A549 (cell line): ENCODE results near the gene WDR62. TPM values are rescaled to one million over a fixed set of nuclear protein-coding genes. Genes with fewer than 3 reads are reported as not detected.

Source experiments
- CBX2 ChIP-seq: fragments of 200-600 bp; sonication (generic); IDR thresholded peaks from 2 replicates; pipeline ENCODE4 v1.6.1; 2016; ENCODE audit warnings: low read depth, mild to moderate bottlenecking, borderline replicate concordance
- CHD2 ChIP-seq: fragments of 150-350 bp; IDR thresholded peaks from 2 replicates; pipeline ENCODE4 v1.6.1; 2014; ENCODE audit warnings: low read length; ENCODE audit not compliant: partially characterized antibody
- CHD4 ChIP-seq: fragments of 200-600 bp; sonication (generic); IDR thresholded peaks from 2 replicates; pipeline ENCODE4 v1.6.1; 2016; ENCODE audit warnings: antibody characterized with exemption, mild to moderate bottlenecking, borderline replicate concordance
- CTCF ChIP-seq: fragments of >200 bp; sonication (Bioruptor Twin); formaldehyde crosslinking; IDR thresholded peaks from 3 replicates; pipeline ENCODE4 v1.5.1; 2016
- E2F6 ChIP-seq: IDR thresholded peaks from 2 replicates; pipeline ENCODE4 v1.6.1; 2012; ENCODE audit warnings: low read depth, borderline replicate concordance
- EHF ChIP-seq: fragments of 250-450 bp; sonication (Bioruptor Pico); IDR thresholded peaks from 2 replicates; pipeline ENCODE4 v1.5.0; 2020; ENCODE audit warnings: mild to moderate bottlenecking
- EHMT2 ChIP-seq: fragments of 200-600 bp; sonication (generic); IDR thresholded peaks from 2 replicates; pipeline ENCODE4 v1.6.1; 2016; ENCODE audit warnings: antibody characterized with exemption, low read depth, mild to moderate bottlenecking, moderate library complexity
- EP300 ChIP-seq, 2 experiments: fragments of >200 bp; sonication (Bioruptor Twin); formaldehyde crosslinking; IDR thresholded peaks; 2 replicates in 1 of 2; 3 replicates in 1 of 2; pipeline ENCODE4 v1.6.1; 2016 to 2017
- FOSL2 ChIP-seq, 2 experiments: fragments of 450-650 bp in 1 of 2; fragments of >200 bp in 1 of 2; sonication (Bioruptor Twin) in 1 of 2; formaldehyde crosslinking; IDR thresholded peaks; 2 replicates each; pipeline versions ENCODE4 v1.5.0 to v1.6.1; 2016 to 2020; ENCODE audit warnings: mild to moderate bottlenecking in 1 of 2, moderate library complexity in 1 of 2
- GATA3 ChIP-seq: IDR thresholded peaks from 2 replicates; pipeline ENCODE4 v1.6.1; 2012; ENCODE audit warnings: borderline replicate concordance
- HDAC2 ChIP-seq: fragments of 200-600 bp; sonication (generic); IDR thresholded peaks from 2 replicates; pipeline ENCODE4 v1.6.1; 2016
- HES2 ChIP-seq: fragments of >200 bp; sonication (Bioruptor Twin); formaldehyde crosslinking; IDR thresholded peaks from 2 replicates; pipeline ENCODE4 v1.6.1; 2016
- HOXA7 ChIP-seq: fragments of 250-450 bp; sonication (Bioruptor Pico); IDR thresholded peaks from 2 replicates; pipeline ENCODE4 v1.5.0; 2020; ENCODE audit warnings: mild to moderate bottlenecking, moderate library complexity
- HOXB13 ChIP-seq: fragments of 250-450 bp; sonication (Bioruptor Pico); IDR thresholded peaks from 2 replicates; pipeline ENCODE4 v1.5.0; 2020; ENCODE audit warnings: low read depth, mild to moderate bottlenecking, moderate library complexity
- JUN ChIP-seq, 2 experiments: fragments of >200 bp; sonication (Bioruptor Twin); formaldehyde crosslinking; IDR thresholded peaks; 2 replicates in 1 of 2; 3 replicates in 1 of 2; pipeline ENCODE4 v1.6.1; 2016 to 2017
- KDM1A ChIP-seq: fragments of 200-600 bp; sonication (generic); IDR thresholded peaks from 2 replicates; pipeline ENCODE4 v1.6.1; 2016; ENCODE audit warnings: low read depth, mild to moderate bottlenecking
- KDM5A ChIP-seq: fragments of 200-600 bp; sonication (generic); IDR thresholded peaks from 2 replicates; pipeline ENCODE4 v1.6.1; 2016; ENCODE audit warnings: antibody characterized with exemption, mild to moderate bottlenecking
- MAFK ChIP-seq: fragments of 450-650 bp; IDR thresholded peaks from 2 replicates; pipeline ENCODE4 v1.6.1; 2014; ENCODE audit not compliant: partially characterized antibody
- MAX ChIP-seq: IDR thresholded peaks from 2 replicates; pipeline ENCODE4 v1.6.1; 2012
- MAZ ChIP-seq: fragments of 150-350 bp; IDR thresholded peaks from 2 replicates; pipeline ENCODE4 v1.6.1; 2014; ENCODE audit warnings: antibody characterized with exemption, low read depth, low read length, borderline replicate concordance
- NPAS2 ChIP-seq: fragments of 250-450 bp; sonication (Bioruptor Pico); IDR thresholded peaks from 2 replicates; pipeline ENCODE4 v1.8.0; 2022; ENCODE audit warnings: mild to moderate bottlenecking, moderate library complexity, borderline replicate concordance
- NR3C1 ChIP-seq: fragments of >200 bp; sonication (Bioruptor Twin); formaldehyde crosslinking; IDR thresholded peaks from 3 replicates; pipeline ENCODE4 v1.6.1; 2017
- RAD21 ChIP-seq, 2 experiments: fragments of >200 bp in 1 of 2; sonication (Bioruptor Twin) in 1 of 2; formaldehyde crosslinking in 1 of 2; IDR thresholded peaks in 1 of 2; conservative IDR thresholded peaks in 1 of 2; 2 replicates in 1 of 2; 3 replicates in 1 of 2; pipeline ENCODE4 v1.6.1; 2012 to 2018; ENCODE audit warnings: inconsistent platforms in 1 of 2
- REST ChIP-seq: fragments of 200-600 bp; sonication (generic); IDR thresholded peaks from 2 replicates; pipeline ENCODE4 v1.6.1; 2016; ENCODE audit warnings: antibody characterized with exemption, mild to moderate bottlenecking, moderate library complexity
- RFX5 ChIP-seq: fragments of 450-650 bp; IDR thresholded peaks from 2 replicates; pipeline ENCODE4 v1.7.1; 2014; ENCODE audit warnings: antibody characterized with exemption, mild to moderate bottlenecking, moderate library complexity
- RNF2 ChIP-seq: fragments of 200-600 bp; sonication (generic); IDR thresholded peaks from 2 replicates; pipeline ENCODE4 v1.6.1; 2016; ENCODE audit warnings: low read depth, mild to moderate bottlenecking, antibody characterized with exemption, moderate library complexity, borderline replicate concordance
- SREBF2 ChIP-seq: fragments of 450-650 bp; IDR thresholded peaks from 2 replicates; pipeline ENCODE4 v1.6.1; 2014; ENCODE audit warnings: mild to moderate bottlenecking, moderate library complexity
- TP53 ChIP-seq: fragments of 250-450 bp; sonication (Bioruptor Pico); IDR thresholded peaks from 2 replicates; pipeline ENCODE4 v1.5.0; 2021; ENCODE audit warnings: mild to moderate bottlenecking, moderate library complexity
- ZC3H11A ChIP-seq: fragments of 450-650 bp; IDR thresholded peaks from 2 replicates; pipeline ENCODE4 v1.6.1; 2014; ENCODE audit warnings: antibody characterized with exemption, mild to moderate bottlenecking
- ZFP36 ChIP-seq: fragments of 450-650 bp; IDR thresholded peaks from 2 replicates; pipeline ENCODE4 v1.6.1; 2014; ENCODE audit warnings: borderline replicate concordance; ENCODE audit not compliant: partially characterized antibody
- ZNF302 ChIP-seq: fragments of 250-450 bp; sonication (Bioruptor Pico); IDR thresholded peaks from 2 replicates; pipeline ENCODE4 v1.9.0; 2021; ENCODE audit warnings: inconsistent platforms, mild to moderate bottlenecking, moderate library complexity
- ZSCAN20 ChIP-seq: fragments of 250-450 bp; sonication (Bioruptor Pico); IDR thresholded peaks from 2 replicates; pipeline ENCODE4 v1.8.0; 2022; ENCODE audit warnings: mild to moderate bottlenecking, moderate library complexity
- polyA plus RNA-seq, 4 experiments: library from polyadenylated mRNA; depleted of rRNA in 3 of 4; stranded (reverse); fragments of >200 nt; fragmentation: RNase III in 1 of 4; extraction: RNeasy Plus Mini Kit Qiagen cat#74134 plus additional on column Dnase treatment in 1 of 4; gene quantifications; 2 replicates in 3 of 4; 3 replicates in 1 of 4; pipeline ENCODE4 v1.2.3, GENCODE V29; 2011 to 2017
- TF ChIP-seq, protein P1 (sequence below): fragments of 450-650 bp; IDR thresholded peaks from 2 replicates; pipeline ENCODE4 v1.6.1; 2014; ENCODE audit warnings: antibody characterized with exemption
- TF ChIP-seq, protein P2 (sequence below): fragments of 250-450 bp; sonication (Bioruptor Pico); IDR thresholded peaks from 2 replicates; pipeline ENCODE4 v1.5.0; 2020; ENCODE audit warnings: low read depth, mild to moderate bottlenecking, moderate library complexity
- TF ChIP-seq, protein P3 (sequence below): IDR thresholded peaks from 2 replicates; pipeline ENCODE4 v1.6.1; 2012

The WDR62 gene
- polyA plus RNA-seq, 2 of the 4 experiments (the other 2 are of a cell fraction), result 15.5 to 32.9 TPM

GRCh38 chr19:36009220-36009619 is 45.5 kb upstream of the WDR62 start (continued):
- TF ChIP-seq CTCF (no peak), CBX2 (no peak), EP300 (IDR thresholded peaks at IDR 0.05) (no peak; a peak in 1 of 5 replicates), MAX (peak; percentile 78), MAFK (no peak), RAD21 (conservative IDR thresholded peaks at IDR 0.05 in 1 of 2, IDR thresholded peaks at IDR 0.05 in 1 of 2) (no peak), TP53 (CRISPR knock-in tag) (0 out of 2 replicates have a peak, but pooled peaks have one; percentile 54), KDM5A (no peak), CHD4 (no peak), ZC3H11A (no peak), KDM1A (no peak), ZSCAN20 (CRISPR knock-in tag) (no peak), RFX5 (no peak), FOSL2 (IDR thresholded peaks at IDR 0.05) (no peak), FOSL2 (CRISPR knock-in tag; IDR thresholded peaks at IDR 0.05) (no peak), GATA3 (no peak), NPAS2 (CRISPR knock-in tag) (no peak), E2F6 (peak; percentile 46; the same call in 1 of the 2 replicates), MAZ (no peak), REST (no peak), ZFP36 (no peak), CHD2 (no peak), HDAC2 (no peak), RNF2 (no peak), EHMT2 (no peak), HES2 (no peak), JUN (IDR thresholded peaks at IDR 0.05) (peak in 1 of 2 experiments; percentile 62; a peak in 2 of 5 replicates), ZNF302 (CRISPR knock-in tag) (no peak), NR3C1 (no peak), SREBF2 (no peak), HOXB13 (CRISPR knock-in tag) (peak; percentile 61; the same call in 1 of the 2 replicates), HOXA7 (no peak), EHF (CRISPR knock-in tag) (no peak; the same call in 1 of the 2 replicates)
- TF ChIP-seq, protein P1, sequence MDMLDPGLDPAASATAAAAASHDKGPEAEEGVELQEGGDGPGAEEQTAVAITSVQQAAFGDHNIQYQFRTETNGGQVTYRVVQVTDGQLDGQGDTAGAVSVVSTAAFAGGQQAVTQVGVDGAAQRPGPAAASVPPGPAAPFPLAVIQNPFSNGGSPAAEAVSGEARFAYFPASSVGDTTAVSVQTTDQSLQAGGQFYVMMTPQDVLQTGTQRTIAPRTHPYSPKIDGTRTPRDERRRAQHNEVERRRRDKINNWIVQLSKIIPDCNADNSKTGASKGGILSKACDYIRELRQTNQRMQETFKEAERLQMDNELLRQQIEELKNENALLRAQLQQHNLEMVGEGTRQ, result no peak
- TF ChIP-seq, protein P2, sequence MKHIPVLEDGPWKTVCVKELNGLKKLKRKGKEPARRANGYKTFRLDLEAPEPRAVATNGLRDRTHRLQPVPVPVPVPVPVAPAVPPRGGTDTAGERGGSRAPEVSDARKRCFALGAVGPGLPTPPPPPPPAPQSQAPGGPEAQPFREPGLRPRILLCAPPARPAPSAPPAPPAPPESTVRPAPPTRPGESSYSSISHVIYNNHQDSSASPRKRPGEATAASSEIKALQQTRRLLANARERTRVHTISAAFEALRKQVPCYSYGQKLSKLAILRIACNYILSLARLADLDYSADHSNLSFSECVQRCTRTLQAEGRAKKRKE (CRISPR knock-in tag), result 0 out of 2 replicates have a peak, but pooled peaks have one; percentile 31
- TF ChIP-seq, protein P3, sequence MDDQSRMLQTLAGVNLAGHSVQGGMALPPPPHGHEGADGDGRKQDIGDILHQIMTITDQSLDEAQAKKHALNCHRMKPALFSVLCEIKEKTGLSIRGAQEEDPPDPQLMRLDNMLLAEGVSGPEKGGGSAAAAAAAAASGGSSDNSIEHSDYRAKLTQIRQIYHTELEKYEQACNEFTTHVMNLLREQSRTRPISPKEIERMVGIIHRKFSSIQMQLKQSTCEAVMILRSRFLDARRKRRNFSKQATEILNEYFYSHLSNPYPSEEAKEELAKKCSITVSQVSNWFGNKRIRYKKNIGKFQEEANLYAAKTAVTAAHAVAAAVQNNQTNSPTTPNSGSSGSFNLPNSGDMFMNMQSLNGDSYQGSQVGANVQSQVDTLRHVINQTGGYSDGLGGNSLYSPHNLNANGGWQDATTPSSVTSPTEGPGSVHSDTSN, result no peak
